HepG2 (cell line): ENCODE results near the gene B9D2. TPM values are rescaled to one million over a fixed set of nuclear protein-coding genes. Genes with fewer than 3 reads are reported as not detected.

Source experiments
- CHD2 ChIP-seq: IDR thresholded peaks from 2 replicates; pipeline ENCODE4 v1.6.1; 2011; ENCODE audit warnings: low read depth, low read length, improper control_type of control experiment
- DBP ChIP-seq: sonication (generic); formaldehyde crosslinking; IDR thresholded peaks from 2 replicates; pipeline ENCODE4 v1.4.0; 2020; ENCODE audit warnings: missing genetic modification reagents; ENCODE audit errors: not compliant biosample characterization
- ETS1 ChIP-seq: sonication (generic); formaldehyde crosslinking; IDR thresholded peaks from 2 replicates; pipeline ENCODE4 v1.4.0; 2020; ENCODE audit warnings: missing genetic modification reagents
- FOXA3 ChIP-seq: IDR thresholded peaks from 2 replicates; pipeline ENCODE4 v1.6.1; 2016; ENCODE audit warnings: missing genetic modification reagents, missing compliant biosample characterization
- FUBP1 ChIP-seq: sonication (generic); formaldehyde crosslinking; IDR thresholded peaks from 2 replicates; pipeline ENCODE4 v1.5.1; 2020; ENCODE audit warnings: missing genetic modification reagents, mild to moderate bottlenecking, borderline replicate concordance
- IRF2 ChIP-seq: IDR thresholded peaks from 2 replicates; pipeline ENCODE4 v1.6.1; 2018; ENCODE audit warnings: missing genetic modification reagents, missing compliant biosample characterization
- IRF9 ChIP-seq: sonication (generic); formaldehyde crosslinking; IDR thresholded peaks from 2 replicates; pipeline ENCODE4 v1.8.0; 2022; ENCODE audit warnings: missing genetic modification reagents, mild to moderate bottlenecking, borderline replicate concordance
- RXRB ChIP-seq: IDR thresholded peaks from 2 replicates; pipeline ENCODE4 v1.6.1; 2016; ENCODE audit warnings: borderline replicate concordance, missing genetic modification reagents, missing compliant biosample characterization
- SMC3 ChIP-seq: IDR thresholded peaks from 2 replicates; pipeline ENCODE4 v1.6.1; 2011; ENCODE audit warnings: low read length, improper control_type of control experiment
- SPEN ChIP-seq: sonication (generic); formaldehyde crosslinking; IDR thresholded peaks from 2 replicates; pipeline ENCODE4 v1.5.1; 2020; ENCODE audit warnings: low read depth, mild to moderate bottlenecking, missing genetic modification reagents
- TFE3 ChIP-seq: IDR thresholded peaks from 2 replicates; pipeline ENCODE4 v1.6.1; 2016
- TRIM22 ChIP-seq: fragments of 450-650 bp; IDR thresholded peaks from 2 replicates; pipeline ENCODE4 v1.6.1; 2017
- TRIM24 ChIP-seq: sonication (generic); formaldehyde crosslinking; IDR thresholded peaks from 2 replicates; pipeline ENCODE4 v1.8.0; 2022; ENCODE audit warnings: mild to moderate bottlenecking, missing genetic modification reagents
- ZBTB49 ChIP-seq: sonication (generic); formaldehyde crosslinking; IDR thresholded peaks from 2 replicates; pipeline ENCODE4 v1.4.0; 2020; ENCODE audit warnings: missing genetic modification reagents, borderline replicate concordance
- ZNF691 ChIP-seq: sonication (generic); formaldehyde crosslinking; IDR thresholded peaks from 2 replicates; pipeline ENCODE4 v1.4.0; 2020; ENCODE audit warnings: missing genetic modification reagents, low read depth, mild to moderate bottlenecking, borderline replicate concordance
- ZNF746 ChIP-seq: sonication (generic); formaldehyde crosslinking; IDR thresholded peaks from 2 replicates; pipeline ENCODE4 v1.8.0; 2022; ENCODE audit warnings: mild to moderate bottlenecking, missing genetic modification reagents
- polyA plus RNA-seq, 8 experiments: library from polyadenylated mRNA; depleted of rRNA in 3 of 8; stranded (reverse) in 7 of 8; unstranded in 1 of 8; fragments of >200 nt; fragmentation: Illumina TruSeq in 4 of 8; extraction: Trizol in 4 of 8; gene quantifications; 2 replicates each; pipeline versions ENCODE4 v1.2.1 to v1.2.3, GENCODE V29; 2011 to 2016; ENCODE audit warnings: low read depth in 4 of 8, missing spikeins in 1 of 8, mixed read lengths in 1 of 8; ENCODE audit not compliant: insufficient read depth in 1 of 8
- total RNA-seq, 5 experiments: library from RNA; depleted of rRNA; stranded (reverse); fragments of >200 nt; fragmentation: Illumina TruSeq; extraction: Trizol; gene quantifications; 2 replicates each; pipeline ENCODE4 v1.2.3, GENCODE V29; 2016; ENCODE audit warnings: low read depth in 1 of 5

Gene B9D2
- total and polyA plus RNA-seq, 2 of the 13 experiments (the other 11 are each of a cell fraction or from before 2014, with no cell fraction given) = 3.1 to 4.4 TPM

- no peak for TF ChIP-seq FUBP1 (CRISPR knock-in tag)
- TF ChIP-seq TRIM24 (CRISPR knock-in tag) = no peak
- TF ChIP-seq RXRB = no peak
- TF ChIP-seq ZNF691 (CRISPR knock-in tag) = 0 out of 2 replicates have a peak, but pooled peaks have one; percentile 52
- TF ChIP-seq CHD2 = no peak
- TF ChIP-seq ZNF746 = no peak
- TF ChIP-seq TFE3 (CRISPR knock-in tag) = no peak; the same call in 1 of the 2 replicates
- no peak; the same call in 1 of the 2 replicates for TF ChIP-seq SMC3
- TF ChIP-seq ETS1 = no peak
- TF ChIP-seq DBP = peak; percentile 33
- TF ChIP-seq FOXA3 (CRISPR knock-in tag) = no peak
- TF ChIP-seq TRIM22 = no peak
- TF ChIP-seq IRF9 (CRISPR knock-in tag) = no peak; the same call in 1 of the 2 replicates
- TF ChIP-seq SPEN = peak; percentile 18; the same call in 1 of the 2 replicates
- TF ChIP-seq ZBTB49 (CRISPR knock-in tag) = no peak
- peak; percentile 33; the same call in 1 of the 2 replicates for TF ChIP-seq IRF2
Observed at GRCh38 chr19:41352609-41353465, 11.1 kb downstream of the B9D2 start (continued).
